Prostate gland (tissue), 2 donors: ENCODE data around the gene KIF5C. TPM values are rescaled to one million over a fixed set of nuclear protein-coding genes. Genes with fewer than 3 reads are reported as not detected.

Source experiments
- DNase-seq: peaks from one replicate; pipeline ENCODE4 v3.0.0-alpha.2; 2019; ENCODE audit warnings: low spot score
- H3K27ac ChIP-seq, 2 donors: fragments of 200-600 bp; sonication (generic); 2 replicates each; pipeline ENCODE4 v1.5.1; 2017 to 2019
- H3K27me3 ChIP-seq: fragments of 200-600 bp; sonication (generic); replicated peaks from 2 replicates; pipeline ENCODE4 v1.5.1; 2019; ENCODE audit not compliant: insufficient read depth
- H3K36me3 ChIP-seq, 2 donors: fragments of 200-600 bp; sonication (generic); 1 replicate in 1 of 2; 2 replicates in 1 of 2; pipeline versions ENCODE4 v1.5.1 to v1.8.1; 2017 to 2019
- H3K4me1 ChIP-seq: fragments of 200-600 bp; sonication (generic); replicated peaks from 2 replicates; pipeline ENCODE4 v1.5.1; 2019
- H3K4me3 ChIP-seq, 2 donors: fragments of 200-600 bp; sonication (generic); 2 replicates each; pipeline ENCODE4 v1.5.1; 2017 to 2019
- H3K9me3 ChIP-seq: fragments of 200-600 bp; sonication (generic); 2 replicates; pipeline ENCODE4 v1.5.1; 2017
- CTCF ChIP-seq, 4 experiments: fragments of 200-600 bp in 2 of 4; fragments of 450-650 bp in 2 of 4; sonication (generic) in 2 of 4; IDR thresholded peaks; 1 replicate in 3 of 4; 2 replicates in 1 of 4; pipeline ENCODE4 v1.5.1; 2016 to 2019; ENCODE audit warnings: antibody characterized with exemption in 4 of 4, mild to moderate bottlenecking in 2 of 4, moderate library complexity in 2 of 4
- POLR2A ChIP-seq: fragments of 450-650 bp; IDR thresholded peaks from one replicate; pipeline ENCODE4 v1.6.1; 2016; ENCODE audit warnings: antibody characterized with exemption, mild to moderate bottlenecking
- POLR2AphosphoS5 ChIP-seq: sonication (generic); formaldehyde crosslinking; IDR thresholded peaks from one replicate; pipeline ENCODE4 v1.6.1; 2017; ENCODE audit warnings: antibody characterized with exemption
- WGBS: methylation state at CpG from one replicate; pipeline ENCODE4 v1.1.5; 2018; 5-methylcytosine and 5-hydroxymethylcytosine counted together
- intact Hi-C: fragments of 100-400 bp; cut with DNase I; formaldehyde crosslinking; loops from one replicate; pipeline ENCODE4 v1.14.2; 2022
- total RNA-seq, 2 donors: library from RNA; depleted of rRNA; stranded (reverse); fragments of >200 nt; gene quantifications; one replicate each; pipeline ENCODE4 v1.1.0, GENCODE V29; 2016

Gene KIF5C
- total RNA-seq, 2 donors from 2014 or later, result 84.3 to 123 TPM

GRCh38 chr2:149062531-149062930, 187.5 kb downstream of the KIF5C start:
- Histone ChIP-seq H3K36me3 (no peaks in the 10 kb centered on the region), H3K27ac (no peak overlapping the region), H3K4me1 (no peaks in the 10 kb centered on the region), H3K27me3 (no peaks in the 10 kb centered on the region), H3K9me3 (no peaks in the 10 kb centered on the region), H3K4me3 (no peak overlapping the region)
- TF ChIP-seq POLR2A, result no peak
- TF ChIP-seq POLR2AphosphoS5, result no peak
- TF ChIP-seq CTCF (IDR thresholded peaks at IDR 0.05), result no peak
- DNase-seq, result no peak
- 53% methylated on average over 3 of the region's 3 CpGs for WGBS
- intact Hi-C loops, result no loop called here

- Histone ChIP-seq H3K4me3 (no peak overlapping the region), H3K27ac (no peak overlapping the region), H3K9me3 (no peaks in the 10 kb centered on the region), H3K36me3 (no peaks in the 10 kb centered on the region), H3K27me3 (no peaks in the 10 kb centered on the region), H3K4me1 (no peaks in the 10 kb centered on the region)
- WGBS, result 64% methylated on average over 4 of the region's 4 CpGs
- no peak for DNase-seq
- no peak for TF ChIP-seq POLR2AphosphoS5
- TF ChIP-seq POLR2A, result no peak
- TF ChIP-seq CTCF (IDR thresholded peaks at IDR 0.05), result no peak
- intact Hi-C loops, result no loop called here
These were observed 188.2 kb downstream of the KIF5C start for GRCh38 chr2:149063177-149063576.

DNA sequence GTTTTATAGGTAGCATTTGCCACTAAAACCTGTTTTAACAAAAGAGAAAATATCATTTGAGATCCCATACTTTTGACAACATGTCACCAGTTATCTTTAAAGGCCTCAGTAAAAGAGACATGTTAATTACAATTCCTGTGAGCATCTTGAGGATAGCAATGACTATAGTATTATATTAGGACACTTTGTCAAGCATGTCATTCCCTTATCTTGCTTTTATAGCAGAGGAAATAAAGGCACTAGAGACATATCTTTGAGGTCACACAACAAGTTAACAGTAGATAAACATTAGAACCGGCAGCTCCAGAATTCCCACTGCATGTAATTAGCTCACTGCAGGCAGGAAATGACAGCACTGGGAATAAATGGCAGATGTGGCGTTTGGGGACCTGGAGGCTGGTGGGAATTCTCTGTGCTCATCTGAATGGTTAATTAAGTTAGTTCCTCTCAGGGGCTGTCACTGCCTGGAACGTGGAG, 189.4 kb downstream of the KIF5C start:
- Histone ChIP-seq H3K9me3 (no peaks in the 10 kb centered on the region), H3K27me3 (no peaks in the 10 kb centered on the region), H3K4me3 (no peak overlapping the region), H3K36me3 (no peaks in the 10 kb centered on the region), H3K4me1 (no peaks in the 10 kb centered on the region), H3K27ac (no peak overlapping the region)
- intact Hi-C loops, result no loop called here
- no peak for DNase-seq
- no peak for TF ChIP-seq POLR2AphosphoS5
- no peak for TF ChIP-seq POLR2A
- no peak for TF ChIP-seq CTCF (IDR thresholded peaks at IDR 0.05)
- 29% methylated on average over 3 of the region's 3 CpGs for WGBS

DNA sequence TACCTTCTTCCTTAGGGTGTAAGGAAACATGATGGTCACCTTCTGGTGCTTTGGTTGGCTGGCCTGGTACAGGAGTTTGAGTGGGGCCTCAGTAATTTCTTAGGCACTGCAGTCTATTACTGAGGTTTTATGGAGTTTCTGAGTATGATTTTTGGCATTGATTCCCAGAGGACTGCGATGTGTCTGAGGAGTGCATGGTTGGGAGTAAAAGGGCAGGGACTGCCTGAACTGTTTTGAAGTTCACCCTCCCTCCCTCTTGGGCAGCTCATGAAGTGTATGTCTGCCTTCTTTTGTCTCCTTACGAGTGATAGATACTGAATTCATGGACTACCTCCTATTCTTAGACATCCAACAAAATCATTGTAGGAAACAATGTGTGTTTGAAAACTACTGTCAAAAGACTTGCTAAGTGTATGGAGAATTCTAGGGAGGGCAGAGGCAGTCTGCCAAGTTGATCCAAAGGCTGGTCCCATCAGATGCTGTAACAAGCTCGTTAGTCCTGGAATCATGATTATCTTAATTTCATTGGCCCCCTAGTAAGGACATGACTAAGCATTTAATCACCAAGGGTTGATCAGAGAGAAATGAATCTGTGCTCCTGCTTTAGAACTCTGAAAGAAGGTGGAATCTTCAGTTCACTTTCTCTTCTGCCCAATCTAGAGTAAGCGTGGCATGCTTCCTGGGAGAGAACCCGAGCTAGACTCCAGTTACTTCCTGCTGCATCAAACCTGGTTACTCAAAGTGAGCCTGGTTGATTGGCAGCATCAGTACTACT, 190.0 kb downstream of the KIF5C start:
- no peak overlapping the region for H3K27ac ChIP-seq
- intact Hi-C loops, result no loop called here

More for the DNA sequence above, 190.0 kb downstream of the KIF5C start:
- Histone ChIP-seq H3K27me3 (no peaks in the 10 kb centered on the region), H3K4me3 (no peak overlapping the region), H3K36me3 (no peaks in the 10 kb centered on the region), H3K4me1 (no peaks in the 10 kb centered on the region), H3K9me3 (no peaks in the 10 kb centered on the region)
- no peak for DNase-seq
- TF ChIP-seq POLR2AphosphoS5, result no peak
- no peak for TF ChIP-seq POLR2A
- TF ChIP-seq CTCF (IDR thresholded peaks at IDR 0.05), result no peak
- WGBS, result 64% methylated on average over 5 of the region's 5 CpGs
